Ammon's horn (tissue), 1 donor: ENCODE measurements around the gene PCDHA2.
A peak's percentile ranks its signal among the peaks of the same experiment; 100 is the strongest.
"Not testable (repeated sequence)": the region's sequence is repeated elsewhere in the genome, so short reads cannot be mapped to it uniquely, and the experiment has no call there.

Experiments
- DNase-seq: peaks from one replicate; pipeline ENCODE4 v3.0.0-alpha.2; 2016; ENCODE audit warnings: low spot score

The PCDHA2 gene

GRCh38 chr5:140794595-140795258 lies at the start of gene PCDHA2:
Gene PCDHA2 (plus strand): TSS chr5:140794852.
- peak; percentile 25 for DNase-seq

GRCh38 chr5:140753561-140753960 lies 41.1 kb upstream of the PCDHA2 start:
- DNase-seq = no peak

- no peak for DNase-seq
These were observed 30.3 kb upstream of the PCDHA2 start for GRCh38 chr5:140764177-140764973.

- no peak for DNase-seq
These were observed 27.2 kb upstream of the PCDHA2 start for GRCh38 chr5:140767444-140767843.

- no peak for DNase-seq
These were observed 14.1 kb upstream of the PCDHA2 start for GRCh38 chr5:140780512-140780911.

GRCh38 chr5:140785905-140786686 lies 8.6 kb upstream of the PCDHA2 start, which contains the start of gene PCDHA1:
Gene PCDHA1 (plus strand): TSS chr5:140786140.
- no peak for DNase-seq

- DNase-seq = not testable (repeated sequence)
These were observed 7.2 kb upstream of the PCDHA2 start for GRCh38 chr5:140787422-140787821.

- not testable (repeated sequence) for DNase-seq
These were observed 6.7 kb upstream of the PCDHA2 start for GRCh38 chr5:140787849-140788504.

GRCh38 chr5:140791089-140791488 lies 3.6 kb upstream of the PCDHA2 start:
- DNase-seq = no peak

- peak; percentile 11 for DNase-seq
These were observed 598 bp downstream of the PCDHA2 start for GRCh38 chr5:140795259-140795641.

- DNase-seq = not testable (repeated sequence)
These were observed 1.5 kb downstream of the PCDHA2 start for GRCh38 chr5:140796072-140796717.

- DNase-seq = no peak
These were observed 2.1 kb downstream of the PCDHA2 start for GRCh38 chr5:140796718-140797095.

- peak; percentile 67 for DNase-seq
These were observed 6.3 kb downstream of the PCDHA2 start, which contains the start of gene PCDHA3 for GRCh38 chr5:140800816-140801493. Gene PCDHA3 (plus strand): TSS chr5:140801057.

- peak; percentile 28 for DNase-seq
These were observed 6.8 kb downstream of the PCDHA2 start for GRCh38 chr5:140801494-140801841.

- DNase-seq = not testable (repeated sequence)
These were observed 7.7 kb downstream of the PCDHA2 start for GRCh38 chr5:140802381-140802780.

- DNase-seq = no peak
These were observed 8.2 kb downstream of the PCDHA2 start for GRCh38 chr5:140802781-140803271.

- DNase-seq = peak; percentile 43
These were observed 12.5 kb downstream of the PCDHA2 start, which contains the start of gene PCDHA4 for GRCh38 chr5:140806834-140807775. Gene PCDHA4 (plus strand): TSS chr5:140807068.

GRCh38 chr5:140808241-140808888 lies 13.7 kb downstream of the PCDHA2 start:
- not testable (repeated sequence) for DNase-seq

- DNase-seq = no peak
These were observed 14.2 kb downstream of the PCDHA2 start for GRCh38 chr5:140808889-140809291.
